ENCODE measurements around the gene IQCB1. TPM values are rescaled to one million over a fixed set of nuclear protein-coding genes. Genes with fewer than 3 reads are reported as not detected.

The IQCB1 gene
- total and polyA plus RNA-seq, 10 of the 15 experiments (the other 5 are each of a cell fraction or from before 2014, with no cell fraction given): 36.0 to 69.4 (median 48.9) TPM

DNA sequence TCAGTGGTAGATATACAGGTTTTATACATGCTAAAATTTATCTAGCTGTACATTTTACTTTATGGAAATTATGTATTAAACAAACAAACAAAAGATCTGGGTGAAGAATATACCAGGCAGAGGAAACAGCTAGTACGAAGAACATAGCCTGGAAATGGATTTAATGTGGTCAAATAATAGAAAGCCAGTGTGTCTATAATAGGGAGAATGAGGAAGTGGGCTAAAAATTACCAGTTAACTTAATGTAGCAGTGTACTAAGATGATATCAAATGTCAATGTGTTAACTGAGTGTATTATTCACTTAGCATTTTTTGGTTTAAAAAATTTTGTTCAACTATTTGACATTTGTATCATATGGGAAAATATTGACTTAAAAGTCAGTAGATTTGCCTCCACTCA is 36.6 kb upstream of the IQCB1 start:
- DNase-seq (ENCODE audit: low read depth, low spot score) (no peak), ATAC-seq (no peak), FAIRE-seq (no peak)
- TF ChIP-seq KLF5 (IDR thresholded peaks at IDR 0.05; ENCODE audit: partially characterized antibody): no peak
- TF ChIP-seq SPI1 (IDR thresholded peaks at IDR 0.05; ENCODE audit: borderline replicate concordance, insufficient read depth, low read depth, low read length): peak; percentile 70; the same call in 1 of the 2 replicates
- no peak for TF ChIP-seq GATAD2B (conservative IDR thresholded peaks at IDR 0.05; ENCODE audit: low read depth)
- no peaks in the 10 kb centered on the region for H3K79me2 ChIP-seq (ENCODE audit: control insufficient read depth, insufficient read depth, low read length)
- no peak overlapping the region for H3K4me2 ChIP-seq (ENCODE audit: control insufficient read depth, insufficient read depth)
- H3K27me3 ChIP-seq (replicated peaks in 1 of 2; ENCODE audit: control insufficient read depth in 2 of 2, insufficient read depth in 2 of 2, low read length in 1 of 2): no peaks in the 10 kb centered on the region
- in situ Hi-C loops (cut with MboI): no loop called here
- no peak overlapping the region for H3K9ac ChIP-seq (ENCODE audit: control insufficient read depth, insufficient read depth, low read length)
- BruUV-seq (replicated peaks): no TSS peak
- ChIA-PET CTCF (no interaction called here), SMC1A (ENCODE audit: uncharacterized antibody, unreplicated experiment) (interaction anchor here (0.6 to 1.4 kb wide), 4 partner anchors 9 to 800 kb away, joined by 3 to 4 read pairs (median 3); no protein-coding TSS in a partner anchor), RAD21 (ENCODE audit: unreplicated experiment) (no interaction called here), POLR2A (no interaction called here)
- H4K20me1 ChIP-seq (ENCODE audit: control insufficient read depth, insufficient read depth): no peaks in the 10 kb centered on the region
- H3K4me3 ChIP-seq: no peak overlapping the region
- intact Hi-C loops (cut with micrococcal nuclease; ENCODE audit: unreplicated experiment): loop anchor here (10.0 kb wide), 1 partner anchor 327 kb away; the partner anchor contains the start of gene POLQ
- H3K36me3 ChIP-seq (ENCODE audit: control insufficient read depth in 2 of 2, insufficient read depth in 2 of 2, low read length in 1 of 2): peaks cover 0 to 10% of the 10 kb centered on the region in 2 experiments; a peak in 2 of 4 replicates
- H3K9me3 ChIP-seq (replicated peaks; ENCODE audit: control insufficient read depth, insufficient read depth, low read length): no peaks in the 10 kb centered on the region
- 90% methylated on average over 1 of the region's 1 CpG for WGBS (ENCODE audit: insufficient coverage, insufficient replicate concordance, low lambda C conversion rate, missing lambda C conversion rate)
- H2AFZ ChIP-seq (ENCODE audit: control insufficient read depth, low read depth, low read length): no peak overlapping the region
- H3K4me1 ChIP-seq (ENCODE audit: control insufficient read depth, insufficient read depth, low read length): no peaks in the 10 kb centered on the region
- H3K27ac ChIP-seq (ENCODE audit: control insufficient read depth, insufficient read depth): no peak overlapping the region

GRCh38 chr3:121870717-121871116 is 35.9 kb upstream of the IQCB1 start:
- Histone ChIP-seq H3K4me3 (no peak overlapping the region), H3K4me2 (ENCODE audit: control insufficient read depth, insufficient read depth) (no peak overlapping the region), H2AFZ (ENCODE audit: control insufficient read depth, low read depth, low read length) (no peak overlapping the region), H3K27me3 (replicated peaks in 1 of 2; ENCODE audit: control insufficient read depth in 2 of 2, insufficient read depth in 2 of 2, low read length in 1 of 2) (no peaks in the 10 kb centered on the region), H3K79me2 (ENCODE audit: control insufficient read depth, insufficient read depth, low read length) (no peaks in the 10 kb centered on the region), H3K4me1 (ENCODE audit: control insufficient read depth, insufficient read depth, low read length) (no peaks in the 10 kb centered on the region), H3K9ac (ENCODE audit: control insufficient read depth, insufficient read depth, low read length) (no peak overlapping the region), H3K36me3 (ENCODE audit: control insufficient read depth in 2 of 2, insufficient read depth in 2 of 2, low read length in 1 of 2) (peaks cover 4 to 16% of the 10 kb centered on the region in 2 experiments), H4K20me1 (ENCODE audit: control insufficient read depth, insufficient read depth) (no peaks in the 10 kb centered on the region), H3K27ac (ENCODE audit: control insufficient read depth, insufficient read depth) (no peak overlapping the region), H3K9me3 (replicated peaks; ENCODE audit: control insufficient read depth, insufficient read depth, low read length) (no peaks in the 10 kb centered on the region)
- TF ChIP-seq PAX5 (IDR thresholded peaks at IDR 0.05; ENCODE audit: borderline replicate concordance, low read depth, low read length): no peak
- TF ChIP-seq CBFB (IDR thresholded peaks at IDR 0.05; ENCODE audit: low read depth): no peak
- CTCF ChIA-PET: no interaction called here
- in situ Hi-C loops (cut with MboI) (no loop called here), intact Hi-C loops (cut with micrococcal nuclease; ENCODE audit: unreplicated experiment) (loop anchor here (10.0 kb wide), 1 partner anchor 326 kb away; the partner anchor contains the start of gene POLQ)
- ATAC-seq (no peak), DNase-seq (ENCODE audit: low read depth, low spot score) (no peak), FAIRE-seq (no peak)
- RAD21 ChIA-PET (ENCODE audit: unreplicated experiment): interaction anchor here (1.1 kb wide), 1 partner anchor 487 kb away, joined by 3 read pairs; no protein-coding TSS in a partner anchor
- POLR2A ChIA-PET: no interaction called here
- BruUV-seq (replicated peaks): no TSS peak
- SMC1A ChIA-PET (ENCODE audit: uncharacterized antibody, unreplicated experiment): interaction anchor here (0.6 to 1.4 kb wide), 2 partner anchors 9 to 801 kb away, joined by 3 to 4 read pairs; no protein-coding TSS in a partner anchor

Data from GM12878 (cell line).